Skeletal muscle satellite cell (primary cell): ENCODE measurements around the gene PABPN1L.

Experiments used
- H3K27me3 ChIP-seq: 2 replicates; pipeline ENCODE4 v1.7.0; 2013; ENCODE audit warnings: low read length; ENCODE audit not compliant: control insufficient read depth, insufficient read depth
- H3K36me3 ChIP-seq: 2 replicates; pipeline ENCODE4 v1.7.0; 2013; ENCODE audit warnings: mild to moderate bottlenecking, control low read depth, low read length; ENCODE audit not compliant: insufficient read depth
- H3K4me1 ChIP-seq: 2 replicates; pipeline ENCODE4 v1.7.0; 2013; ENCODE audit warnings: low read length; ENCODE audit not compliant: control insufficient read depth, insufficient read depth
- H3K4me2 ChIP-seq: 2 replicates; pipeline ENCODE4 v1.7.0; 2013; ENCODE audit warnings: mild to moderate bottlenecking, low read length
- H3K4me3 ChIP-seq: 2 replicates; pipeline ENCODE4 v1.7.0; 2013; ENCODE audit warnings: low read length
- H3K9ac ChIP-seq: 2 replicates; pipeline ENCODE4 v1.7.0; 2013; ENCODE audit warnings: mild to moderate bottlenecking, low read depth, low read length, moderate library complexity
- H3K9me3 ChIP-seq: replicated peaks from 2 replicates; pipeline ENCODE4 v1.7.0; 2013; ENCODE audit warnings: mild to moderate bottlenecking, control low read depth, low read length

PABPN1L gene

DNA sequence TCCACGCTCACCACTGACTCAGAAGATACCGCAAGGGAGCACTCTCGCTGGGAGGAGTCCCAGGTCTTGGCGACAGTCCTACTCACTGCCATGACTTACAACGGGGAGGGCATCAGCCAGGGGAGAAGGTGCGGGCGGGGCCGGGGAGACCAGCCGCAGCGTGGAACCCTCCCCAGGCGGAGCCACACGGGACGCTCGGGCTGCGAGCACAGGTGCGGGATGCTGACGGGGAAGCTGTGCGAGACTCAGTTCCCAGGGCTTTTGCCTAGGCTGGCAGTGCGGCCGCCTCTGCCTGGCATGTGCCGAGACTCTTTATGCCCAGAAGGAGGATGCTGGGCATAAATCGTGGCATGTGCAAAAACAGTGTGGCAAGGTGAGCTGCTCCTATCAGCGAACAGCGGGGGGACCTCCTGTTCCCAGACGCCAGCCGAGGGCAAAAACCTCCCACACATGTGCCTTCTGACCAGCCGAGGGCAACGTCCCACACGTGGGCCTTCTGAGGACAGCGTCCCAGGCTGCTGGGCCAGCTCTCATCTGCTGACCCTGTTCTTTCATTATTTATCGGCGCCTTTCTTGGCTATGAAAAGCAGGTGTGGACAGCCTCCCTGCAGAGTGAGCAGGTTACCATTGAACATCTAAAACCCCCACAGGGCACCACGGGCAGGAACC is 15.8 kb downstream of the PABPN1L start:
- Histone ChIP-seq H3K27me3 (no peaks in the 10 kb centered on the region), H3K9ac (no peak overlapping the region), H3K9me3 (no peaks in the 10 kb centered on the region), H3K4me3 (no peak overlapping the region), H3K36me3 (no peaks in the 10 kb centered on the region), H3K4me1 (peaks cover 6% of the 10 kb centered on the region), H3K4me2 (no peak overlapping the region)

DNA sequence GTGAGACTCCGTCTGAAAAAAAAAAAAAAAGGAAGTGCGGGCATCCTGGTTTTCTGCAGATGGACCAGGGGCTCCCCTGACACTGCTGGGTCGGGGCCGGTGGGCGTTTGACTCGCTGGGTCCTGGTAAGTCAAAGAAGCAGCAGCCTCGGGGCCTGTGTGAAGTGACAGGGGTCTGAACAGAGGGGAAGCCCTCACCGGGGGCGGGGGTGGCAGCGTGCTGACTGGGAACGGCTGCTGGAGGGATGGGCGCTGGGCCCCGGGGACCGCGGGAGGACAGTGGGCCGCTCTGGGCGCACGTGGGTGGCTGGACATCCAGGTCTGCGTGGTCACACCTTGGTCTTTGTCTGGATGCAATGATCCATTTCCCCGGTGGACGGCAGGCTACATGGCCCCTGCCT is 17.9 kb downstream of the PABPN1L start:
- Histone ChIP-seq H3K9me3 (no peaks in the 10 kb centered on the region), H3K9ac (no peak overlapping the region), H3K36me3 (no peaks in the 10 kb centered on the region), H3K4me1 (no peaks in the 10 kb centered on the region), H3K4me3 (no peak overlapping the region), H3K27me3 (no peaks in the 10 kb centered on the region), H3K4me2 (no peak overlapping the region)

DNA sequence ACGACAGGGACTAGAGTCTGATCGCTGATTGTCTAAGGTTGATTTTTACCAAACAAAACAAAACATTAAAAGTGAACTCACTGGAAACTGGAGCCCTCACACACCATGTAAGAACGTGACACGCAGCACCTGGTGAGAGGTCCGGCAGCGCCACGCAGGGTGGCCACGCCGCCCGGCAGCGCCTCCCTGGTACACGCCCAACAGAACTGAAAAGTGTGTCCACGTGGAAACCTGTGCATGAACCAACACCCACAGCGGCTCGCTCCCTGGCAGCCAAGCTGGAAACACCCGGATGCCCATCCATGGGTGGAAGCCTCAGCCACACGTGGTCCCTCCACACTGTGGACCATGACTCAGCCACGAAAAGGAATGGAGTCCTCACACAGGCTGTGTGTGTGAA is 18.8 kb downstream of the PABPN1L start:
- Histone ChIP-seq H3K4me2 (no peak overlapping the region), H3K4me1 (no peaks in the 10 kb centered on the region), H3K36me3 (no peaks in the 10 kb centered on the region), H3K9ac (no peak overlapping the region), H3K4me3 (no peak overlapping the region), H3K9me3 (no peaks in the 10 kb centered on the region), H3K27me3 (no peaks in the 10 kb centered on the region)

DNA sequence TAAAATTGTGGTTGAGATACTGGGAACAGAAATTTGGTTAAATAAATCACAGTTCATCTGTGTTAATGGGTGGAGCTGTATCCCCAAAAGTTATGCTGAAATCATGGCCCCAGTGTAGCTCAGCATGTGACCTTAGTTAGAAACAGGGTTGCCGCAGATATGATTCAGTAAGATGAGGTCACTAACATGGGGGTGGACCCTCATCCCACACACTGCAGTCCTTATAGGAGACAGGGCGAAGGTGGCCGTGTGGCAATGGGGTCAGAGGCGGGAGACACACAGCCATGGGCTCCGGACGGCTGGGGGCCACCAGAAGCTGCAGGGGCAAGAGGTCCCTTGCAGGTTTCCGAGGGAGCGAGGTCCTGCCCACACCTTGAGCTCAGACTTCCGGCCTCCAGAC is 20.4 kb downstream of the PABPN1L start:
- H3K4me2 ChIP-seq: no peak overlapping the region
- H3K27me3 ChIP-seq: no peaks in the 10 kb centered on the region

DNA sequence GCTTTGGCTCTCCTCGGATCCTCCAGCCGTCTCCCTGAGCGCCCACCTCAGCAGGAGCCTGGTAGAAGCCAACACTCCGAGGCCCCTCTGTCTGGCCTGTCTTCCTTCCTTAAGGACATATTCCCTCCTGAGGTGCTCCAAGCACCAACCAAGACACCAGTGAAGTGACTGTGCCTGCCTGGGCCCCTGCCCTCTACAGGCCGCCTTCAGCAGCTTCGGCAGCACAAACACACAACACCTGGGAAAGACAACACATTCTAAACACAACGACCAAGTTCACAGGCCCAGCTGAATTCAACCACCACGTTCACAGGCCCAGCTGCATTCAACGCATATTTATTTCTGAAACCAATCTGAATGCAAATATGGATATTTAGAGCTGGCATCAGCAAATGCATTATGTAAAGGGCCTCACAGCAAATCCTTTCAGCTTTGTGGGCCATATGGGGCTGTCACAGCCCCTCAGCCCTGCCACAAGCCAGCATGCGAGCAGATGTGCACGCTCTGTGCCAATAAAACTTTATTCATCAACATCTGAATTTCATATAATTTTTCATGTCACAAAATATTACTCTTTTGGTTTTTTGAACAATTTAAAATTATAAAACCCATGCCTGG is 21.9 kb downstream of the PABPN1L start:
- Histone ChIP-seq H3K4me2 (no peak overlapping the region), H3K4me3 (no peak overlapping the region), H3K27me3 (no peaks in the 10 kb centered on the region), H3K4me1 (no peaks in the 10 kb centered on the region), H3K36me3 (peaks cover 8% of the 10 kb centered on the region), H3K9me3 (no peaks in the 10 kb centered on the region), H3K9ac (no peak overlapping the region)

More for the DNA sequence above, 20.4 kb downstream of the PABPN1L start:
- H3K4me1 ChIP-seq: no peaks in the 10 kb centered on the region
- H3K4me3 ChIP-seq: no peak overlapping the region
- no peaks in the 10 kb centered on the region for H3K9me3 ChIP-seq
- no peaks in the 10 kb centered on the region for H3K36me3 ChIP-seq
- H3K9ac ChIP-seq: no peak overlapping the region

DNA sequence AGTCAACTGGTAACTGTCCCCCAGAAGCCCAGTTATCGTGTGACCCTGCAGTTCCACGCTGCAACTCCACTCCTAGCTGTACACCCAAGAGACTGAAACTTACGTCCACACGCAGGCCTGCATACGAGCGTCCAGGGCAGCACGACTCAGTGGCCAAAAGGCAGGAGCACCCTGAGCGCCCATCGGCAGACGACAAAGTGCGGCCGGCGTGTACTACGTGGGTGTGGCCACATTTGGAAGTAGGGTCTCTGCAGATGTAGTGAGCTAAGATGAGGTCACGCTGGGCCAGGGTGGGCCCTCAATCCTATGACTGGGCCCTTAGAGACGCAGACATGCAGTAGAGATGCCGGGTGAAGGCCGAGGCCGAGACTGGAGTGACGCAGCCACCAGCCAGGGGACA is 23.2 kb downstream of the PABPN1L start:
- Histone ChIP-seq H3K9me3 (no peaks in the 10 kb centered on the region), H3K9ac (no peak overlapping the region), H3K36me3 (peaks cover 13% of the 10 kb centered on the region), H3K27me3 (no peaks in the 10 kb centered on the region), H3K4me3 (no peak overlapping the region), H3K4me1 (no peaks in the 10 kb centered on the region), H3K4me2 (no peak overlapping the region)

DNA sequence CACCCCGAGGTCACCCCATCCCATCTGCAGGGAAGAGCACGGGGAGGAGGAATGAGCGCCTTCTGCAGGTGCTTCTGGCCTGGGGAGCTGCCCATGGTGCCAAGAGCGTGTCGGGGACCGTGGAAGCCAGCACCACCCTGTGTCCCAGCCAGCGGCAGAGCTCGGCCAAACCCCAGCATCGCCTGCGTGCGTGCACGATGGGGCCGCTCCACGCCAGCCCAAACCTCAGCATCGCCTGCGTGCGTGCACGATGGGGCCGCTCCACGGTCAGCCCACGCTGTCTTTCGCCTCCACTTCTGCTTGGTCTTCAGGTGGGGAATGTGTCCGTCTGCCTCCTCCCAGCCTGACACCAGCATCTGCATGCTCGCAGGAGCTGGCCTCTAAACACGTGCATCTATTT is 23.7 kb downstream of the PABPN1L start:
- Histone ChIP-seq H3K9me3 (no peaks in the 10 kb centered on the region), H3K9ac (no peak overlapping the region), H3K27me3 (no peaks in the 10 kb centered on the region), H3K36me3 (peaks cover 17% of the 10 kb centered on the region), H3K4me3 (no peak overlapping the region), H3K4me2 (no peak overlapping the region), H3K4me1 (no peaks in the 10 kb centered on the region)

DNA sequence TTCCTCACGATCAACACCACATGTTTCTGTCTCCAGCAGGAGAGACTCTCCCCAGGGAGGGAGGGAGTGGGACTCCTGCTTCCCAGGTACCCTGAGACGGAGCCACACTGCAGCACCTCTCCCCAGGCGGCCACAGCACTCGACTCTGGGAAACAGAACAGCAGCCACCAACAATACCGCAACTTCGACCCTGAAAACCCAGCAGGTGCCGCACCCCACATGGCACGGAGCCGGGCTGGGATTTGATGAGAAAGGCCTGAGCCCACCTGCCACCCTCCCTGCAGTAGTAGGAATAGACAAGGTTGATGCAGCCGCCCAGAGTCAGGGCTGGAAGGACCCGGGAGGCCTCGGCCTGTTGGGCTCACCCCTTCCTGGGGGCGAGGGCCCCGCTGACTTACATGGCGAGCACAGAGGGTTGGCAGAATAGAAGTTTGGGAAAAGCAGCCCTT is 24.1 kb downstream of the PABPN1L start:
- Histone ChIP-seq H3K4me2 (no peak overlapping the region), H3K4me1 (no peaks in the 10 kb centered on the region), H3K4me3 (no peak overlapping the region), H3K9me3 (no peaks in the 10 kb centered on the region), H3K27me3 (no peaks in the 10 kb centered on the region), H3K36me3 (peaks cover 18% of the 10 kb centered on the region), H3K9ac (no peak overlapping the region)

DNA sequence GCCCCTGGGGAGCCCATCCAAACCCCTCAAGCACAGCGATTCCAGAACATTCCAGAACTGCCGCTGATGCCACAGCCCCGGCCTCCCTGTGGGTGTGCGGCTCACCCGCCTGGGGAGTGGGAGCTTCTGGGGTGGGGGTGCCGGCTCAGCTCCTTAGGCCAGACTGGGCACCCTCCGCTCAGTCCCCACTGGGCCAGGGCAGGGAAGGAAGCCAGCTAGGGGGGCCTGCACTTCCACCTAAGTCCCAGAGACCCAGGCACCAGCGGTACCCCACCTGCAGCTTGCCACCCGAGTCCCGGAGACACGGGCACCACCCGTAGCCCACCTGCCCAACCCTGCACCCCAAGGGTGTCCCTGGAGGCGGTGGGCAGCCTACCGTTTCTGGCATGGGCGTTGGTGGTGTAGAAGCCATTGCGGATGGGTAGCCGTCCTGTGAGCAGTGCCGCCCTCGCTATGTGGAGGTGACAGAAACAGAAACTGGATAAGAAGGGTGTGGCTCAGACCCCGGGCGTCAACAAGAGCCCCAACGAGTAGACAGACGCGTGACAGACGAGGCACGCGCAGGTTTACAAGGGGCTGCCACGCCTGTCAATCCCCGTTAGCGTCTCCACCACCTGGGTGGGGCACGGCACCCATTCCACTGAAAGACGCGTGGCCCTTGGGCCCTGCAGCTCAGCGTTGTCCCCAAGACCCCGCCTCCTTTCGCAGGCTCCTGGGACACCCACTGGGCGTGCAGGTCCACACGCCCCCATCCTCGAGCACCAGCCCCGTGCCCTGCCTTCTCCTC is 24.7 kb downstream of the PABPN1L start:
- Histone ChIP-seq H3K9me3 (no peaks in the 10 kb centered on the region), H3K4me2 (no peak overlapping the region), H3K27me3 (no peaks in the 10 kb centered on the region), H3K9ac (no peak overlapping the region), H3K4me1 (no peaks in the 10 kb centered on the region), H3K36me3 (peaks cover 18% of the 10 kb centered on the region), H3K4me3 (no peak overlapping the region)

DNA sequence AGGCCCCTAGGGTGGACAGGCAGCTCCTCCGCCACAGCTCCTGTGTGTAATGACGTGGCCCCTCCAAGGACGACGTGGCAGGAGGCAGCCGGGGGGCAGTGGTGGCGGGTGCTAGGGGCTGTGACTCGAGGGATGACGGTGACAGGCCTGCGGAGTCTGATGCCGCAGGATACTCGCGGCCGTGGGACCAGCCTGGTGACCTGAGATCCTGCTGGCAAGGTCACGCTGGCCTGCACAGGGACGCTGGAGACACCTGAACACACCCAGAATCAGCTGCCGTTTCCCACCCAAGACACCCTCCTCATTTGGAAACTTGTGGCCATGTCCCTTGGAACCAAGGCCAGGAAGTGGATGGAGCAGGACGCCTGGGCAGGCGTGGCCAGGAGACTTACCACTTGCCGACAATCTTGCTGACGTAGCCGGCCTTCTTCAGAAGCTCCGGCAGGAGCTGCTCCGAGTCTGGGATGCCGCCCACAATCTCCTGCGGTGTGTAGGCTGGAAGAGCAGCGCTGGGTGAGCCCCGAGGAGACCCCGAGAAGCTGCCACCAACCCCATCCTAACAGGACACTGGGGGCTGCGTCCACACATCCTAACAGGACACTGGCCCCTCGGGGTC is 25.8 kb downstream of the PABPN1L start:
- Histone ChIP-seq H3K36me3 (peaks cover 18% of the 10 kb centered on the region), H3K27me3 (no peaks in the 10 kb centered on the region), H3K9me3 (no peaks in the 10 kb centered on the region)

DNA sequence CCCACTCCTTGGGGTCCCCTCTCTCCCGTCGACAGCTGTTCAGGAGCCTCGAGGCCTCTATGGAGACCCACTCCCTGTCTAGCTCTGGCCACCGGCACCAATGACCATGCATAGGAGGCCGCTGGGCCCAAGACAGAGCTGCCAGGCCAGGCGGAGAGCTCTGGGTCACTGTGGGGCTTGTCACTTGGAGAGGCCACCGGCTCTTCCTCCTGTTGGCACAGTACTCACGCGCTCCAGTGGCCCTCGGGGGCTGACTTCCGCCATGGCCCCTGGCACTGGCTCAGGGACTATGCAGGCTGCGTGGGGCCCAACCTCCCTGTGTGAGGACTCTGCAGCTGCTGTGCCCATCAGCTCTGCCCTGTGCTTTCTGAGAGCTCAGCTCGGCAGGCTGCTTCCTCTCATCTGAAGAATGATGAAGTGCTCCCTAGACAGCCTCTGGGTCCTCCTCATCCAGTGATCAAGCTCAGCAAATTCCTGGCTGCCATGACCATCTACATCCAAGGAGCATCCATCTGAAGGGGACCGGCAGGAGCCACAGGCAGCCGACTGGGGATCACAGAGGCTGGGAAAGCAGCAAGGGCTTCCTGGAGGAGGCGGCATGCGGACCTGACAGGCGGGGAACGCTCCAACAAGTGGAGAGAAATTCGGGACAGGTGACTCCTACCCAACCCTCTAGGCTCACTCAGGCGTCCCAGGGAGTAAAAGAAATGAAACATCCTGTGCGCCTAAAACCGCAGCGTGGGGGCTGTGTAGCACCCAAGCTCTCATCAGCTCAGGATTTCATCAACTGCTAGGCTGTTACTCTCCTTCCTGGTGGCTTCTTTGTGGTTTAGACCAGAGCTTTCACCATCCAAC is 26.5 kb downstream of the PABPN1L start:
- Histone ChIP-seq H3K4me1 (no peaks in the 10 kb centered on the region), H3K4me2 (no peak overlapping the region), H3K9ac (no peak overlapping the region), H3K4me3 (no peak overlapping the region), H3K9me3 (no peaks in the 10 kb centered on the region), H3K27me3 (no peaks in the 10 kb centered on the region), H3K36me3 (peaks cover 24% of the 10 kb centered on the region)

More for the DNA sequence above, 25.8 kb downstream of the PABPN1L start:
- H3K4me1 ChIP-seq: no peaks in the 10 kb centered on the region
- H3K9ac ChIP-seq: no peak overlapping the region
- no peak overlapping the region for H3K4me2 ChIP-seq
- no peak overlapping the region for H3K4me3 ChIP-seq
